ENCODE data around the gene AGAP2.

The AGAP2 gene

DNA sequence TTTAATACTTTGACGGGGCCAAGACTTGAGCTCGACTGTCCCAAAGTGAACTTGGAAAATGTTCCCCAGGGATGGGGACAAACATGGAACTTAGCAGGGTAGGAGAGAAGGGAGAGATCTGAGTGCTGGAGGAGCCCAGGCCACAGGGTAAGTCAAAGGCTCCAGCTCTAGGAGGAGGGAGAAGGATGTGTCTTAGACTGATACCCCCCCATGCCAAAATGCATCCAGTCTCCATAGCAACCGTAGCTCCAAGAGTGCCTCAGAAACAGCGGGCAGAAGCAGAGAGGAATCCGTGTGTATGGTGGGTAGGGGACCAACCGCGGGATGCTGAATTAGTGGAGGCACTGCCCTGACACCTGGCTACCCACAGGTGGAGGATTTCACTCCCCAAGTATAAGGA, 845 bp upstream of the AGAP2 start:
- DNase-seq (ENCODE audit: low read depth, low spot score): no peak
- H3K9me3 ChIP-seq (ENCODE audit: low read depth, low read length): no peaks in the 10 kb centered on the region
- TF ChIP-seq EZH2 (IDR thresholded peaks at IDR 0.05): no peak
- TF ChIP-seq POLR2AphosphoS5 (IDR thresholded peaks at IDR 0.05; ENCODE audit: borderline replicate concordance, low read depth, low read length): no peak
- TF ChIP-seq FOXP2 (optimal IDR thresholded peaks at IDR 0.05; ENCODE audit: control extremely low read depth, extremely low read length, insufficient read depth): no peak
- H3K9ac ChIP-seq (ENCODE audit: insufficient read length): no peak overlapping the region
- H3K4me3 ChIP-seq: no peak overlapping the region
- no peaks in the 10 kb centered on the region for H3K36me3 ChIP-seq (ENCODE audit: insufficient read depth, low read length)
- no peak overlapping the region for H3K27ac ChIP-seq

GRCh38 chr12:57737467-57738460, 778 bp downstream of the AGAP2 start:
- no peak for DNase-seq (ENCODE audit: low read depth, low spot score)
- TF ChIP-seq POLR2AphosphoS5 (IDR thresholded peaks at IDR 0.05; ENCODE audit: borderline replicate concordance, low read depth, low read length): no peak
- TF ChIP-seq FOXP2 (optimal IDR thresholded peaks at IDR 0.05; ENCODE audit: control extremely low read depth, extremely low read length, insufficient read depth): no peak
- no peak for TF ChIP-seq EZH2 (IDR thresholded peaks at IDR 0.05)
- H3K4me3 ChIP-seq: peak overlapping the region; percentile 77
- H3K27ac ChIP-seq: no peak overlapping the region
- no peaks in the 10 kb centered on the region for H3K9me3 ChIP-seq (ENCODE audit: low read depth, low read length)
- no peak overlapping the region for H3K9ac ChIP-seq (ENCODE audit: insufficient read length)
- H3K36me3 ChIP-seq (ENCODE audit: insufficient read depth, low read length): no peaks in the 10 kb centered on the region

- H3K9ac ChIP-seq (ENCODE audit: insufficient read length): no peak overlapping the region
- DNase-seq (ENCODE audit: low read depth, low spot score): no peak
- no peaks in the 10 kb centered on the region for H3K36me3 ChIP-seq (ENCODE audit: insufficient read depth, low read length)
These were observed 1.6 kb downstream of the AGAP2 start for GRCh38 chr12:57736741-57737466.

DNA sequence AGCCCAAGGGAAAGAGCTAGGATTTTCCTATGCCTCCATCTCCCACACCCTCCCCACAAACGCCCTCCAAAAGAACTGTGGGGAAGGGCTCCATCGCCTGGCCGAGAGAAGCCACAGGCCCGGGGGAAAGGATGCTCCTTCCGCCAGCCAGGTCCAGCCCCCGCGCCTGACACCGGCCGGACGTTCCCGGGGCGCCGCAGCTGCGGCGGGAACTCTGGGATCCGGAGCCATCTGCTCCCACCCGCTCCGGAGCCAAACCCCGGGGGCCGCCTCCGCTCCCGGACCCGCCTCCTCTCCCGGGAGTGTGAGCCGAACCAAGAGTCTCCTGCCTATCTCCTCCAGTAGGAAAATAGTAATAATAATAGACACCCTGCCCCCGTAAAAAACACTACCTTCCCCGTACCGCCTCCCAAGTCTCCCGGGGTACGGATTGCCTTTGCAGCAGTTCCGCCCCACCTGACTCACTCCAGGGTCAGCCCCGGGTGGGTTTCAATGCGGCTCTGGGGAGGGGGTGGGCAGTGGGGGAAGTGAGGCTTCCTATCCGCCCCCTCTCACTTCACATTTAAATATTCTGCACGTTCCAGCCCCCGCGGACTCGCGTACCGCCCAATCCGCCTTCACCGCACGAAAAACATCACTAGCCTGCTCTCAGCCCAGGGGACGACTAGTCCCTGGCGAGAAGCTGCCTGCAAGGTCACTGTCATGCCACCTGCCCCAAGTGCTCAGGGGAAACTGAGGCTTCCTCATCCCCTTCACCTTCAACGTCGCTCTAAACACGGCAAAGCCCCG, 2.4 kb downstream of the AGAP2 start:
- Histone ChIP-seq H3K36me3 (ENCODE audit: insufficient read depth, low read length) (no peaks in the 10 kb centered on the region), H3K27ac (no peak overlapping the region), H3K9me3 (ENCODE audit: low read depth, low read length) (no peaks in the 10 kb centered on the region), H3K4me3 (peak overlapping the region; percentile 77), H3K9ac (ENCODE audit: insufficient read length) (no peak overlapping the region)
- TF ChIP-seq FOXP2 (optimal IDR thresholded peaks at IDR 0.05; ENCODE audit: control extremely low read depth, extremely low read length, insufficient read depth) (no peak), POLR2AphosphoS5 (IDR thresholded peaks at IDR 0.05; ENCODE audit: borderline replicate concordance, low read depth, low read length) (no peak), EZH2 (IDR thresholded peaks at IDR 0.05) (no peak)
- no peak for DNase-seq (ENCODE audit: low read depth, low spot score)

More at GRCh38 chr12:57736741-57737466, 1.6 kb downstream of the AGAP2 start:
- H3K9me3 ChIP-seq (ENCODE audit: low read depth, low read length): no peaks in the 10 kb centered on the region
- no peak overlapping the region for H3K27ac ChIP-seq
- no peak for TF ChIP-seq POLR2AphosphoS5 (IDR thresholded peaks at IDR 0.05; ENCODE audit: borderline replicate concordance, low read depth, low read length)
- TF ChIP-seq EZH2 (IDR thresholded peaks at IDR 0.05): peak; percentile 88
- H3K4me3 ChIP-seq: peak overlapping the region; percentile 77

GRCh38 chr12:57735198-57735855, 3.2 kb downstream of the AGAP2 start:
- TF ChIP-seq POLR2AphosphoS5 (IDR thresholded peaks at IDR 0.05; ENCODE audit: borderline replicate concordance, low read depth, low read length) (no peak), FOXP2 (optimal IDR thresholded peaks at IDR 0.05; ENCODE audit: control extremely low read depth, extremely low read length, insufficient read depth) (no peak), EZH2 (IDR thresholded peaks at IDR 0.05) (no peak)
- no peaks in the 10 kb centered on the region for H3K9me3 ChIP-seq (ENCODE audit: low read depth, low read length)
- H3K9ac ChIP-seq (ENCODE audit: insufficient read length): no peak overlapping the region
- H3K4me3 ChIP-seq: no peak overlapping the region; the same call in 1 of the 2 replicates
- DNase-seq (ENCODE audit: low read depth, low spot score): no peak
- H3K27ac ChIP-seq: no peak overlapping the region
- H3K36me3 ChIP-seq (ENCODE audit: insufficient read depth, low read length): no peaks in the 10 kb centered on the region

DNA sequence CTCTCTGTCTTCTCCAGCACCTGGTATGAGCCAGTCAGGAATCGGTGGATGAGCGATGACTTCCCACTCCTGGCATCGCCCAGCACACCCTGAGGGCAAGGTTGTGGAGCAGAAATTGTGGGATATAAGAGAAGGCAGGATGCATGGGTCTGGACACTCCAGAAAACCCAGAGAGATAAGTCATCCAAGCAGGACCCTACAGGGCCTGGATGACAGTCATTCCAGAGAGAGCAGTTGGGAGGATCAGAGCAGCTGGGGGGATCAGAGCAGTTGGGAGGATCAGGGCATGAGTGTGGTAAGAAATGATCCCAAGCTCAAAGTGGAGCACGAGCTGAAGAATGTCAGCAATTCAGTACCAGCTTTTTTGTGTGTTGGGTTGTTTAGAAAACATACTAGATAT, 4.0 kb downstream of the AGAP2 start:
- H3K9ac ChIP-seq (ENCODE audit: insufficient read length): no peak overlapping the region
- no peak overlapping the region for H3K4me3 ChIP-seq
- H3K36me3 ChIP-seq (ENCODE audit: insufficient read depth, low read length): no peaks in the 10 kb centered on the region
- DNase-seq (ENCODE audit: low read depth, low spot score): no peak
- no peak overlapping the region for H3K27ac ChIP-seq
- no peaks in the 10 kb centered on the region for H3K9me3 ChIP-seq (ENCODE audit: low read depth, low read length)
- TF ChIP-seq EZH2 (IDR thresholded peaks at IDR 0.05): no peak
- TF ChIP-seq POLR2AphosphoS5 (IDR thresholded peaks at IDR 0.05; ENCODE audit: borderline replicate concordance, low read depth, low read length): no peak

GRCh38 chr12:57733928-57734327, 4.6 kb downstream of the AGAP2 start:
- TF ChIP-seq POLR2AphosphoS5 (IDR thresholded peaks at IDR 0.05; ENCODE audit: borderline replicate concordance, low read depth, low read length) (no peak), FOXP2 (optimal IDR thresholded peaks at IDR 0.05; ENCODE audit: control extremely low read depth, extremely low read length, insufficient read depth) (no peak), EZH2 (IDR thresholded peaks at IDR 0.05) (no peak)
- no peak overlapping the region for H3K4me3 ChIP-seq
- DNase-seq (ENCODE audit: low read depth, low spot score): no peak
- H3K9ac ChIP-seq (ENCODE audit: insufficient read length): no peak overlapping the region
- H3K27ac ChIP-seq: no peak overlapping the region
- H3K36me3 ChIP-seq (ENCODE audit: insufficient read depth, low read length): no peaks in the 10 kb centered on the region
- no peaks in the 10 kb centered on the region for H3K9me3 ChIP-seq (ENCODE audit: low read depth, low read length)
